WTC11 (cell line): Measurements from ENCODE around the gene CAMTA1. TPM values are rescaled to one million over a fixed set of nuclear protein-coding genes. Genes with fewer than 3 reads are reported as not detected.

Experiments used
- ATAC-seq: fragments of 200-7000 bp; cut with Tn5 transposase; 2 replicates; pipeline ENCODE4 v1.10.0; 2021; ENCODE audit warnings: mild to moderate bottlenecking, moderate library complexity
- CTCF ChIA-PET: fragments of 300-600 bp; sonication (Branson Sonifier 250); formaldehyde crosslinking; loops from one replicate; lab custom pipeline; 2021; ENCODE audit warnings: antibody characterized with exemption; lab: Charles Lee
- POLR2A ChIA-PET: fragments of 350-600 bp; sonication (Branson Sonifier 250); formaldehyde crosslinking; loops from one replicate; lab custom pipeline; 2021; ENCODE audit warnings: antibody characterized with exemption; lab: Charles Lee
- DNase-seq: peaks from one replicate; pipeline ENCODE4 v3.0.0; 2021; ENCODE audit warnings: low spot score
- H3K27ac Mint-ChIP-seq: 2 replicates; pipeline ENCODE4 v1.8.0; 2021; ENCODE audit warnings: mixed read lengths
- H3K27me3 Mint-ChIP-seq: 2 replicates; pipeline ENCODE4 v1.8.0; 2021; ENCODE audit warnings: low read depth, mild to moderate bottlenecking, moderate library complexity, mixed read lengths
- H3K36me3 Mint-ChIP-seq: 2 replicates; pipeline ENCODE4 v1.8.0; 2021; ENCODE audit warnings: mixed read lengths
- H3K4me1 Mint-ChIP-seq: 2 replicates; pipeline ENCODE4 v1.8.0; 2022; ENCODE audit warnings: mixed read lengths
- H3K4me3 Mint-ChIP-seq: 2 replicates; pipeline ENCODE4 v1.8.0; 2021; ENCODE audit warnings: mild to moderate bottlenecking, moderate library complexity, mixed read lengths
- H3K9me3 Mint-ChIP-seq: 2 replicates; pipeline ENCODE4 v1.8.0; 2021; ENCODE audit warnings: mixed read lengths
- ARID4B ChIP-seq: sonication (generic); formaldehyde crosslinking; IDR thresholded peaks from 2 replicates; pipeline ENCODE4 v1.8.0; 2023; ENCODE audit warnings: missing genetic modification reagents, mild to moderate bottlenecking, borderline replicate concordance
- ATF3 ChIP-seq: sonication (generic); formaldehyde crosslinking; conservative IDR thresholded peaks from 2 replicates; pipeline ENCODE4 v1.8.1; 2022; ENCODE audit warnings: mild to moderate bottlenecking, missing genetic modification reagents
- CREB1 ChIP-seq: sonication (generic); formaldehyde crosslinking; IDR thresholded peaks from 2 replicates; pipeline ENCODE4 v1.8.0; 2023; ENCODE audit warnings: mild to moderate bottlenecking, missing genetic modification reagents
- CREM ChIP-seq: sonication (generic); formaldehyde crosslinking; IDR thresholded peaks from 2 replicates; pipeline ENCODE4 v1.8.1; 2022; ENCODE audit warnings: mild to moderate bottlenecking, missing genetic modification reagents, moderate library complexity
- E2F4 ChIP-seq: sonication (generic); formaldehyde crosslinking; IDR thresholded peaks from 2 replicates; pipeline ENCODE4 v1.8.1; 2022; ENCODE audit warnings: low read depth, mild to moderate bottlenecking, moderate library complexity, missing genetic modification reagents, borderline replicate concordance
- FOXP4 ChIP-seq: sonication (generic); formaldehyde crosslinking; IDR thresholded peaks from 2 replicates; pipeline ENCODE4 v1.8.0; 2022; ENCODE audit warnings: mild to moderate bottlenecking, missing genetic modification reagents
- GRHL2 ChIP-seq: fragments of 250-450 bp; sonication (Bioruptor Pico); IDR thresholded peaks from 2 replicates; pipeline ENCODE4 v1.8.0; 2022; ENCODE audit warnings: mild to moderate bottlenecking, moderate library complexity; ENCODE audit not compliant: insufficient replicate concordance, severe bottlenecking
- GTF2I ChIP-seq: fragments of 250-450 bp; sonication (Bioruptor Pico); conservative IDR thresholded peaks from 2 replicates; pipeline ENCODE4 v1.4.0; 2021; ENCODE audit warnings: mild to moderate bottlenecking
- JAZF1 ChIP-seq: fragments of 250-450 bp; sonication (Bioruptor Pico); IDR thresholded peaks from 2 replicates; pipeline ENCODE4 v1.9.0; 2021; ENCODE audit warnings: moderate library complexity, mild to moderate bottlenecking, inconsistent platforms
- NFYB ChIP-seq: sonication (generic); formaldehyde crosslinking; conservative IDR thresholded peaks from 2 replicates; pipeline ENCODE4 v1.8.0; 2022; ENCODE audit warnings: low read depth, missing genetic modification reagents
- PRRX2 ChIP-seq: fragments of 250-450 bp; sonication (Bioruptor Pico); IDR thresholded peaks from 2 replicates; pipeline ENCODE4 v1.8.0; 2021; ENCODE audit warnings: mild to moderate bottlenecking
- SMAD3 ChIP-seq: sonication (generic); formaldehyde crosslinking; IDR thresholded peaks from 2 replicates; pipeline ENCODE4 v1.8.0; 2022; ENCODE audit warnings: missing genetic modification reagents, mild to moderate bottlenecking, borderline replicate concordance
- TEAD4 ChIP-seq: sonication (generic); formaldehyde crosslinking; IDR thresholded peaks from 2 replicates; pipeline ENCODE4 v1.8.0; 2022; ENCODE audit warnings: mild to moderate bottlenecking, missing genetic modification reagents
- ZBTB43 ChIP-seq: sonication (generic); formaldehyde crosslinking; IDR thresholded peaks from 2 replicates; pipeline ENCODE4 v1.8.1; 2023; ENCODE audit warnings: mild to moderate bottlenecking, missing genetic modification reagents
- ZNF416 ChIP-seq: fragments of 250-450 bp; sonication (Bioruptor Pico); IDR thresholded peaks from 2 replicates; pipeline ENCODE4 v1.9.0; 2021; ENCODE audit warnings: mild to moderate bottlenecking, inconsistent platforms
- ZNF512 ChIP-seq: sonication (generic); formaldehyde crosslinking; IDR thresholded peaks from 2 replicates; pipeline ENCODE4 v1.8.1; 2022; ENCODE audit warnings: missing genetic modification reagents, borderline replicate concordance
- ZNF532 ChIP-seq: fragments of 250-450 bp; sonication (Bioruptor Pico); IDR thresholded peaks from 2 replicates; pipeline ENCODE4 v1.9.0; 2021; ENCODE audit warnings: mild to moderate bottlenecking, borderline replicate concordance
- total RNA-seq: library from RNA; stranded (reverse); gene quantifications from 3 replicates; pipeline ENCODE4 v1.2.3, GENCODE V29; 2021

CAMTA1 gene
- total RNA-seq, 1 experiment from 2014 or later: 86.4 TPM

- Mint-ChIP-seq H3K27me3 (no peaks in the 10 kb centered on the region), H3K9me3 (peaks cover 6% of the 10 kb centered on the region), H3K27ac (no peak overlapping the region), H3K36me3 (peaks cover 5% of the 10 kb centered on the region), H3K4me3 (no peak overlapping the region), H3K4me1 (no peaks in the 10 kb centered on the region)
- CTCF ChIA-PET: interaction anchor here (1.0 kb wide), 1 partner anchor 208 kb away, joined by 3 read pairs; no protein-coding TSS in a partner anchor
- TF ChIP-seq ZBTB43 (CRISPR knock-in tag) (no peak), SMAD3 (CRISPR knock-in tag) (no peak), CREB1 (no peak), GRHL2 (CRISPR knock-in tag) (no peak), ARID4B (no peak), GTF2I (no peak), ZNF512 (no peak), CREM (no peak), ZNF416 (CRISPR knock-in tag) (no peak), NFYB (CRISPR knock-in tag) (no peak), ATF3 (CRISPR knock-in tag) (no peak), PRRX2 (CRISPR knock-in tag) (no peak), TEAD4 (CRISPR knock-in tag) (no peak), JAZF1 (CRISPR knock-in tag) (no peak), E2F4 (CRISPR knock-in tag) (no peak), ZNF532 (no peak), FOXP4 (no peak)
- POLR2A ChIA-PET: no interaction called here
- DNase-seq (no peak), ATAC-seq (no peak)
Observed at GRCh38 chr1:7432900-7433380, 647.7 kb downstream of the CAMTA1 start.
